ENCODE data around the gene COG5.

Gene COG5

GRCh38 chr7:107208563-107208962 is 355.2 kb downstream of the COG5 start:
- Histone ChIP-seq H3K27me3 (ENCODE audit: insufficient read depth, insufficient read length) (no peaks in the 10 kb centered on the region), H3K36me3 (ENCODE audit: insufficient read depth, insufficient read length, low read length) (peaks cover 5% of the 10 kb centered on the region), H3K9ac (ENCODE audit: insufficient read length, low read depth) (no peak overlapping the region), H3K9me3 (ENCODE audit: insufficient read depth, low read length) (no peaks in the 10 kb centered on the region), H3K4me1 (ENCODE audit: insufficient read depth, insufficient read length) (no peaks in the 10 kb centered on the region), H3K4me3 (ENCODE audit: insufficient read length, low read depth) (no peak overlapping the region)
- no peak for TF ChIP-seq SUZ12 (IDR thresholded peaks at IDR 0.05; ENCODE audit: extremely low read depth, insufficient read depth, insufficient read length)
- TF ChIP-seq ZNF274 (IDR thresholded peaks at IDR 0.05; ENCODE audit: low read depth, low read length), result no peak
- no peak for TF ChIP-seq YY1 (IDR thresholded peaks at IDR 0.05; ENCODE audit: insufficient read depth, insufficient read length)
- DNase-seq (ENCODE audit: low read depth, low spot score), result no peak

GRCh38 chr7:107208024-107208521 is 355.6 kb downstream of the COG5 start:
- TF ChIP-seq YY1 (IDR thresholded peaks at IDR 0.05; ENCODE audit: insufficient read depth, insufficient read length), result no peak
- TF ChIP-seq SUZ12 (IDR thresholded peaks at IDR 0.05; ENCODE audit: extremely low read depth, insufficient read depth, insufficient read length), result no peak
- TF ChIP-seq ZNF274 (IDR thresholded peaks at IDR 0.05; ENCODE audit: low read depth, low read length), result no peak
- Histone ChIP-seq H3K9me3 (ENCODE audit: insufficient read depth, low read length) (no peaks in the 10 kb centered on the region), H3K36me3 (ENCODE audit: insufficient read depth, insufficient read length, low read length) (peaks cover 5% of the 10 kb centered on the region), H3K4me3 (ENCODE audit: insufficient read length, low read depth) (no peak overlapping the region), H3K4me1 (ENCODE audit: insufficient read depth, insufficient read length) (no peaks in the 10 kb centered on the region), H3K9ac (ENCODE audit: insufficient read length, low read depth) (no peak overlapping the region), H3K27me3 (ENCODE audit: insufficient read depth, insufficient read length) (no peaks in the 10 kb centered on the region)
- no peak for DNase-seq (ENCODE audit: low read depth, low spot score)

- Histone ChIP-seq H3K27me3 (ENCODE audit: insufficient read depth, insufficient read length) (no peaks in the 10 kb centered on the region), H3K9ac (ENCODE audit: insufficient read length, low read depth) (no peak overlapping the region), H3K4me3 (ENCODE audit: insufficient read length, low read depth) (no peak overlapping the region), H3K4me1 (ENCODE audit: insufficient read depth, insufficient read length) (no peaks in the 10 kb centered on the region), H3K9me3 (ENCODE audit: insufficient read depth, low read length) (no peaks in the 10 kb centered on the region), H3K36me3 (ENCODE audit: insufficient read depth, insufficient read length, low read length) (peaks cover 5% of the 10 kb centered on the region)
- no peak for DNase-seq (ENCODE audit: low read depth, low spot score)
- no peak for TF ChIP-seq SUZ12 (IDR thresholded peaks at IDR 0.05; ENCODE audit: extremely low read depth, insufficient read depth, insufficient read length)
- no peak for TF ChIP-seq ZNF274 (IDR thresholded peaks at IDR 0.05; ENCODE audit: low read depth, low read length)
- no peak for TF ChIP-seq YY1 (IDR thresholded peaks at IDR 0.05; ENCODE audit: insufficient read depth, insufficient read length)
Measured at GRCh38 chr7:107207459-107207858, 356.3 kb downstream of the COG5 start.

- Histone ChIP-seq H3K9ac (ENCODE audit: insufficient read length, low read depth) (no peak overlapping the region), H3K4me1 (ENCODE audit: insufficient read depth, insufficient read length) (no peaks in the 10 kb centered on the region), H3K4me3 (ENCODE audit: insufficient read length, low read depth) (no peak overlapping the region), H3K27me3 (ENCODE audit: insufficient read depth, insufficient read length) (no peaks in the 10 kb centered on the region), H3K36me3 (ENCODE audit: insufficient read depth, insufficient read length, low read length) (peaks cover 7% of the 10 kb centered on the region), H3K9me3 (ENCODE audit: insufficient read depth, low read length) (no peaks in the 10 kb centered on the region)
- no peak for DNase-seq (ENCODE audit: low read depth, low spot score)
- TF ChIP-seq YY1 (IDR thresholded peaks at IDR 0.05; ENCODE audit: insufficient read depth, insufficient read length), result no peak
- no peak for TF ChIP-seq SUZ12 (IDR thresholded peaks at IDR 0.05; ENCODE audit: extremely low read depth, insufficient read depth, insufficient read length)
- TF ChIP-seq ZNF274 (IDR thresholded peaks at IDR 0.05; ENCODE audit: low read depth, low read length), result no peak
Measured at GRCh38 chr7:107206706-107207105, 357.0 kb downstream of the COG5 start.

GRCh38 chr7:107206136-107206535 is 357.6 kb downstream of the COG5 start:
- DNase-seq (ENCODE audit: low read depth, low spot score), result no peak
- Histone ChIP-seq H3K27me3 (ENCODE audit: insufficient read depth, insufficient read length) (no peaks in the 10 kb centered on the region), H3K4me3 (ENCODE audit: insufficient read length, low read depth) (no peak overlapping the region), H3K9me3 (ENCODE audit: insufficient read depth, low read length) (no peaks in the 10 kb centered on the region), H3K4me1 (ENCODE audit: insufficient read depth, insufficient read length) (no peaks in the 10 kb centered on the region), H3K9ac (ENCODE audit: insufficient read length, low read depth) (no peak overlapping the region), H3K36me3 (ENCODE audit: insufficient read depth, insufficient read length, low read length) (peaks cover 8% of the 10 kb centered on the region)
- TF ChIP-seq ZNF274 (IDR thresholded peaks at IDR 0.05; ENCODE audit: low read depth, low read length), result no peak

- H3K27me3 ChIP-seq (ENCODE audit: insufficient read depth, insufficient read length), result no peaks in the 10 kb centered on the region
- H3K9me3 ChIP-seq (ENCODE audit: insufficient read depth, low read length), result no peaks in the 10 kb centered on the region
- no peak overlapping the region for H3K4me3 ChIP-seq (ENCODE audit: insufficient read length, low read depth)
- no peak for DNase-seq (ENCODE audit: low read depth, low spot score)
- H3K36me3 ChIP-seq (ENCODE audit: insufficient read depth, insufficient read length, low read length), result peaks cover 8% of the 10 kb centered on the region
- no peaks in the 10 kb centered on the region for H3K4me1 ChIP-seq (ENCODE audit: insufficient read depth, insufficient read length)
- TF ChIP-seq ZNF274 (IDR thresholded peaks at IDR 0.05; ENCODE audit: low read depth, low read length) (no peak), SUZ12 (IDR thresholded peaks at IDR 0.05; ENCODE audit: extremely low read depth, insufficient read depth, insufficient read length) (no peak), YY1 (IDR thresholded peaks at IDR 0.05; ENCODE audit: insufficient read depth, insufficient read length) (no peak)
- no peak overlapping the region for H3K9ac ChIP-seq (ENCODE audit: insufficient read length, low read depth)
Measured at GRCh38 chr7:107203607-107204006, 360.1 kb downstream of the COG5 start.

GRCh38 chr7:107201795-107202450 is 361.8 kb downstream of the COG5 start:
- H3K4me3 ChIP-seq (ENCODE audit: insufficient read length, low read depth), result no peak overlapping the region
- H3K9me3 ChIP-seq (ENCODE audit: insufficient read depth, low read length), result no peaks in the 10 kb centered on the region
- H3K36me3 ChIP-seq (ENCODE audit: insufficient read depth, insufficient read length, low read length), result peaks cover 4% of the 10 kb centered on the region
- TF ChIP-seq SUZ12 (IDR thresholded peaks at IDR 0.05; ENCODE audit: extremely low read depth, insufficient read depth, insufficient read length), result no peak
- no peak for TF ChIP-seq ZNF274 (IDR thresholded peaks at IDR 0.05; ENCODE audit: low read depth, low read length)
- TF ChIP-seq YY1 (IDR thresholded peaks at IDR 0.05; ENCODE audit: insufficient read depth, insufficient read length), result no peak
- no peaks in the 10 kb centered on the region for H3K27me3 ChIP-seq (ENCODE audit: insufficient read depth, insufficient read length)
- no peak overlapping the region for H3K9ac ChIP-seq (ENCODE audit: insufficient read length, low read depth)
- peak; percentile 20 for DNase-seq (ENCODE audit: low read depth, low spot score)
- no peaks in the 10 kb centered on the region for H3K4me1 ChIP-seq (ENCODE audit: insufficient read depth, insufficient read length)

Data from NT2/D1 (cell line).